Endothelial cell (in vitro differentiated cells): ENCODE data around the gene RAB26. TPM values are rescaled to one million over a fixed set of nuclear protein-coding genes. Genes with fewer than 3 reads are reported as not detected.
A peak's percentile ranks its signal among the peaks of the same experiment; 100 is the strongest.

Experiments
- DNase-seq: peaks from one replicate; pipeline ENCODE4 v3.0.0; 2021; ENCODE audit warnings: low spot score
- H3K27ac Mint-ChIP-seq: one replicate; pipeline ENCODE4 v1.8.0; 2021; ENCODE audit warnings: mixed read lengths, inconsistent platforms; ENCODE audit not compliant: unreplicated experiment
- H3K27me3 Mint-ChIP-seq: one replicate; pipeline ENCODE4 v1.8.0; 2021; ENCODE audit warnings: mild to moderate bottlenecking, moderate library complexity, mixed read lengths, inconsistent platforms; ENCODE audit not compliant: unreplicated experiment
- H3K36me3 Mint-ChIP-seq: one replicate; pipeline ENCODE4 v1.8.0; 2021; ENCODE audit warnings: mild to moderate bottlenecking, low read depth, mixed read lengths, inconsistent platforms; ENCODE audit not compliant: unreplicated experiment
- H3K4me1 Mint-ChIP-seq: one replicate; pipeline ENCODE4 v1.8.0; 2021; ENCODE audit warnings: mild to moderate bottlenecking, mixed read lengths, inconsistent platforms; ENCODE audit not compliant: unreplicated experiment
- H3K4me3 Mint-ChIP-seq: one replicate; pipeline ENCODE4 v1.8.0; 2021; ENCODE audit warnings: mild to moderate bottlenecking, mixed read lengths, inconsistent platforms; ENCODE audit not compliant: unreplicated experiment
- H3K9me3 Mint-ChIP-seq: one replicate; pipeline ENCODE4 v1.8.0; 2021; ENCODE audit warnings: mixed read lengths, inconsistent platforms; ENCODE audit not compliant: unreplicated experiment
- CTCF ChIP-seq: fragments of 200-600 bp; sonication (generic); IDR thresholded peaks from one replicate; pipeline ENCODE4 v1.5.0; 2021; ENCODE audit warnings: antibody characterized with exemption; ENCODE audit not compliant: unreplicated experiment
- total RNA-seq: library from RNA; stranded (reverse); fragmentation: NEBNext Ultra II Directional; extraction: Animal tissue kit (Norgen Biotek cat#: 25700); gene quantifications from one replicate; pipeline ENCODE4 v1.2.1, GENCODE V29; 2021; ENCODE audit not compliant: unreplicated experiment

The RAB26 gene
- total RNA-seq, 1 donor from 2014 or later = 1.9 TPM

- H3K27ac Mint-ChIP-seq = peak overlapping the region; percentile 92
- no peak for TF ChIP-seq CTCF
- H3K4me3 Mint-ChIP-seq = peak overlapping the region; percentile 98
- H3K27me3 Mint-ChIP-seq = peaks cover 24% of the 10 kb centered on the region
- H3K36me3 Mint-ChIP-seq = peaks cover 9% of the 10 kb centered on the region
- DNase-seq = no peak
- no peaks in the 10 kb centered on the region for H3K9me3 Mint-ChIP-seq
- peaks cover 41% of the 10 kb centered on the region for H3K4me1 Mint-ChIP-seq
Measured at GRCh38 chr16:2156849-2157224, 8.4 kb downstream of the RAB26 start.

- H3K27ac Mint-ChIP-seq = peak overlapping the region; percentile 76
Measured at GRCh38 chr16:2157480-2158261, 9.2 kb downstream of the RAB26 start.

GRCh38 chr16:2158262-2158638 lies 9.8 kb downstream of the RAB26 start:
- Mint-ChIP-seq H3K9me3 (no peaks in the 10 kb centered on the region), H3K4me3 (no peak overlapping the region), H3K4me1 (peaks cover 41% of the 10 kb centered on the region), H3K27ac (peak overlapping the region; percentile 88), H3K36me3 (peaks cover 9% of the 10 kb centered on the region), H3K27me3 (peaks cover 23% of the 10 kb centered on the region)
- no peak for DNase-seq
- TF ChIP-seq CTCF = no peak

More at GRCh38 chr16:2157480-2158261, 9.2 kb downstream of the RAB26 start:
- H3K36me3 Mint-ChIP-seq = peaks cover 9% of the 10 kb centered on the region
- peaks cover 23% of the 10 kb centered on the region for H3K27me3 Mint-ChIP-seq
- peak overlapping the region; percentile 98 for H3K4me3 Mint-ChIP-seq
- no peaks in the 10 kb centered on the region for H3K9me3 Mint-ChIP-seq
- DNase-seq = no peak
- peaks cover 41% of the 10 kb centered on the region for H3K4me1 Mint-ChIP-seq
- TF ChIP-seq CTCF = no peak

- Mint-ChIP-seq H3K27ac (peak overlapping the region; percentile 88), H3K9me3 (no peaks in the 10 kb centered on the region), H3K4me3 (no peak overlapping the region), H3K4me1 (peaks cover 41% of the 10 kb centered on the region), H3K27me3 (peaks cover 23% of the 10 kb centered on the region), H3K36me3 (peaks cover 9% of the 10 kb centered on the region)
- no peak for TF ChIP-seq CTCF
- no peak for DNase-seq
Measured at GRCh38 chr16:2159175-2159838, 10.9 kb downstream of the RAB26 start.
